ENCODE results near the gene GGTA1. TPM values are rescaled to one million over a fixed set of nuclear protein-coding genes. Genes with fewer than 3 reads are reported as not detected.

Gene GGTA1
- 0.09 and 0.82 TPM in 2 replicates for total RNA-seq

DNA sequence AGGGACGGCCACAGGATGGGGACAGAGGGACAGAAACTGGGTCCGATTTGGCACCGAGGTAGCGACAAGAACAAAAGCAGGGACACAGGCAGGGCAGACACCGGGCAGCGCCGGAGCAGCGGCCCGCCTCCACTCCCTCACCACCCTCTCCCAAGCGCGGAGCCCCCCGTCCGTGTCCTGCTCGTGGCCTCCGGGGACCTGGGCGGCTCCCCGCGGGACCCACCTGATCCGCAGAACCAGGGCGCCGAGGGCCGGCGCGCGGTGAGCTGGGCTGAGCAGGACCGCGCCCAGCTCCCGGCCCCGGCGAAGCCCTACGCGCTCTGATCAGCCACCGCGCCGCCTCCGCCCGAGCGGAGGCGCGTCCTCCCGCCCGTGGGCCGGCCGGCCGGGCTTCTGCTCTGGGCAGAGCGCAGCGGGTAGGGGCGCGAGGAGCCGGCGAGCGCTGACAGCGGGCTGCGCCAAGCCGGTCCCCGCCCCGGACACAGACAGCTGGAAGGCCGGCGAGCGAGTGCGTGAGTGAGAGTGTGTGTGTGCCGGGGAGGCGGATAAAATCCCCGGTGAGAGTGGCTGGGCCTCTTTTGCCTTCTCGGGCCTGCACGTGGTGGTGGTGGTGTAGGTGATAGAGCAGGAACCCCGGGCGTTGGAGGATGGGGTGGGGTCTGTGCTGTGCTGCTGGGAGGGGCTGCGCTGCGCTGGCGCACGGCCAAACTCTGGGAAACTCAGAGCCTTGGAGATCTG, at the start of gene GGTA1:
TSS of gene GGTA1 (minus strand) at position 418 of the 738 bp plus-strand sequence. CDS start 31,922 bp downstream, outside the sequence.

Other genes with a start within 250 kb of the GGTA1 start
- 335 and 504 TPM in 2 replicates for gene GSN, start 231.7 kb downstream of the GGTA1 start, total RNA-seq
- gene STOM, start 129.6 kb downstream of the GGTA1 start, total RNA-seq, result 73.4 and 129 TPM in 2 replicates
- 11.7 and 32.5 TPM in 2 replicates for gene DAB2IP, start 151.8 kb upstream of the GGTA1 start, total RNA-seq